ENCODE data around the gene SHISAL2B.
"Not testable (repeated sequence)": the region's sequence is repeated elsewhere in the genome, so short reads cannot be mapped to it uniquely, and the experiment has no call there.

Gene SHISAL2B

DNA sequence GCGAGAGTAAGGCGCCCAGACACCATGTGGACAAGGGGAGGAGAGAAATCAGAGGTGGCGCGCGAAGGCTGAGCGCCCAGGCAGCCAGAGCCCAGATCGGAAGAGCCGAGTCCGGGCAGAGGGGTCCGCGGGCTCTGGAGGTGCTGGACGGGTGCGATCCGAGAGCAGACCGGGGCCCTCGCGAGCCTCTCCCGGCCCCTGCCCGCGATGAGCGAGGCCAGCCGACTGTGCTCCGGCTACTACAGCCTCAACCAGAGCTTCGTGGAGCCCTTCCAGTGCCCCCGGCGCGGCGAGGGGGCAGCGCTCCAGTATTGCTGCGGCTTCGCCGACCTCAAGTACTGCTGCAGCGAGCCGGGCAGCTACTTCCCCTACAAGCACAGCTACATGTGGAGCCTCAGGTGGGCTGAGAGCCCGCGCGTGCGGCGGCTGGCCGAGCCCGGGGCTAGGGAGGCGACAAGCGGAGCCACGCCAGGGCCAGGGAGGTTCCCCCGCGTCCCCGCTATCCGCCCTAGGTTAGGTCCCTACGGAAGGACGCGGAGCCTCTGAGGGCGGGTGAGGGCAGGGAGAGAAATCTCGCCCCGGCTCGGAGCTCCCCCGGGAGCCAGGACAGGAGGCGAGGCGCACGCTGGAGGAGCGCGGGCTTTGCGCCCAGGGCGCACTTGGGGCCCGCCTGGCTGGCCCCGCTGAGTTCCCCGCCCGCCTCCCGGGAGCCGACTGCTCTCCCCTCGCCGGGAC, at the start of gene SHISAL2B:
TSS of gene SHISAL2B (plus strand) at position 87 of the 735 bp plus-strand sequence. CDS start at position 208, 121 bp downstream.
- no peak for DNase-seq

DNA sequence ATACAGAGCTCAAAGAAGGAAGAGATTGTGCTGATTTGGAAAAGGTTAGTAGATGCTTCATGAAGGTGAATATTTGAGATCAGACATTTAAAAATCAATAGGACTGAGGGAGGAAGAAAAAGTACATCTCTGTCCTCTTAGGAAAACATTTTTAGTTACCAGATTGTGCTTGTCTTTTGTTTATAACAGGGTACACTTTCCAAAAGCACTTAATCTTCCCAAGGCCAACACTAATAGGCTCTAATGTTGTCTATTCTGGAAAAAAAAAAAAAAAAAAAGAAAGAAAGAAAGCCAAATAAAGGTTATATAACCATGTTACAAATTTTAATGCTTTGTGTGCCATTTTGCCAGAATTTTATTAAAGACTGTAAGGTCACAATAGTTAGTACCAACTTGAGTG, 45.5 kb upstream of the SHISAL2B start:
- DNase-seq: no peak

GRCh38 chr5:64646169-64646568, 44.1 kb upstream of the SHISAL2B start:
- DNase-seq: no peak

- DNase-seq: no peak
Observed at GRCh38 chr5:64649512-64649911, 40.8 kb upstream of the SHISAL2B start.

DNA sequence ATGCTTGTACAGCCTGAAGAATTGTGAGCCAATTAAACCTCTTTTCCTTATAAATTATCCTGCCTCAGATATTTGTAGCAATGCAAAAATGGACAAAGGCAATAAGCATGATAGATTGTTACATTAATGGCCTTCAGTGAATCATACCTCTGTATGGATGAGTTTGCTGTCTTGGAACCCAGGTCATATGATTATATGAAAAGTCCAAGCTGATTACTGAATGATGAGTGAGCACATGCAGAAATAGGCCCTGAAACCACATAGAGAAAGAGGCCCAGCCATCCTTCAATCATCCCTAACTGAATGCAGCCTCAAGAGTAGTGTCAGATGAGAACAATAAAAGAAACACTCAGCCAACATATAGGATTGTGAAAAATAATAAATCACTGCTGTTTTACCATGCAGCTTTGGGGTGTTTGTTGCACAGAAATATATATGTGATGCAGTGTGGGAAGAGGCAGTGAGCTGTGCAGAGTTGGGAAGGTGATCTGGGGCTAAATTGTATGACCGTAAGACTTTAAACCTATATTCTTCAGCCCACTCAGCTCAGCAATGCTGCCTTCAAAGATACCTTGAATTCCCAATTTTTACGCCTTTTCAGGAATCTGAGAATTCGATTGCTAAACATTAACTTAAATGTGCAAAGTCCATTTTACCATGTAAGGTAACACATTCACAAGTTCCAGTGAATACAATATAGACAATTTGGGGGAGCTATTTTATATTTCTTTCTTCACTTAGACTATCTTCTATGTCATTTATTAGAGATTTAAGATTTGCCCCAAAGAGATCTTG, 36.3 kb upstream of the SHISAL2B start:
- no peak for DNase-seq

DNA sequence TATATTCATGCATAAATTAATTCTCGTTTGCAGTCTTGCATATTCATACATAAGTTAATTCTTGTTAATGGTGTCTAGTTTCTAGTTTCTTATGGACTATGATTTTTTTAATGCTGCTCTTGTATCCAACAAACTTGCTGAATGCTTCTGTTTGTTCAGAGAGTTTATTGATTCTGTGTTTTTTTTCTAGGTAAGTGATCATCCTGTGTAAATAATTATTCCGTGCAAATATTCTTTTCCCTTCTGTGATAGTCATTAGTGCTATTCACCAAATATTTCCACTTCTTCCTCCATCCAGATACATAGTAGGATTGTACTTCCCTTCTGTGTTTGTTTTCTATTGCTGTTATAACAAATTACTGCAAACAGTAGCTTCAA, 35.8 kb upstream of the SHISAL2B start:
- DNase-seq: no peak

DNA sequence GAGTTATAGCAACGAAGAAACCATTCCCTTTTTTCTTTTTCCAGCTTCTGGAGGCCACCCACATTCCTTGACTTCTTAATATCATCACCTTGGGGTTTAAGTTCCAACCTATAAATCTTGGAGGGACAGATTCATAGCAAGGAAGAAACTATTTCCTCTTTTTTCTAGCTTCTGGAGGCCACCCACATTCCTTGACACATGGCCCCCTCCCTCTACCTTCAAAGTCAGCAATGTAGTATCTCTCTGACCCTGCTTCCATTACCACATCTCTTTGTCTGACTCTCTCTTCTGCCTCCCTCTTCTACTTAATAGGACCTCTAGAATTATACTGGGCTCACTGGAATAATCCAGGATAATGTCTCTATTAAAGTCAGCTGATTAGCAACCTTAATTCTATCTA, 34.7 kb upstream of the SHISAL2B start:
- no peak for DNase-seq

- no peak for DNase-seq
Observed at GRCh38 chr5:64659289-64659688, 31.0 kb upstream of the SHISAL2B start.

- DNase-seq: not testable (repeated sequence)
Observed at GRCh38 chr5:64663181-64663580, 27.1 kb upstream of the SHISAL2B start.

DNA sequence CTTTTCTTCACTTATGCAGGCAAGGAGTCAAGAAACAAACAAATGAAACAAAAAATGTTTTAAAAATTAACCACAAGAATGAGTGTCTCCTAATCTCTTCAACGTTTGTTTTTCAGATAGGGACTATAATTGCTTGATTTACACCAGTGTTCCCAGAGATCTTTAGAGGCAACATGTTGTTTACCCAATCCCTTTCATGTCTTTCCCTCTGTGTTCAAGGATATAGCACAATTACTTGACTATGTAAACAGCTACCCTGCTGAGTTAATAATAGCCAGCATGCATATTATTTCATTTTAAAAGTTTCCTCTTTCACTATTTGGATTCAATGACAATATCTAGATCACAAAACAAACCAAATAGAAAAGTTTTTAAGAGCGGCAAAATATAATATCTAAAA, 25.1 kb upstream of the SHISAL2B start:
- no peak for DNase-seq

DNA sequence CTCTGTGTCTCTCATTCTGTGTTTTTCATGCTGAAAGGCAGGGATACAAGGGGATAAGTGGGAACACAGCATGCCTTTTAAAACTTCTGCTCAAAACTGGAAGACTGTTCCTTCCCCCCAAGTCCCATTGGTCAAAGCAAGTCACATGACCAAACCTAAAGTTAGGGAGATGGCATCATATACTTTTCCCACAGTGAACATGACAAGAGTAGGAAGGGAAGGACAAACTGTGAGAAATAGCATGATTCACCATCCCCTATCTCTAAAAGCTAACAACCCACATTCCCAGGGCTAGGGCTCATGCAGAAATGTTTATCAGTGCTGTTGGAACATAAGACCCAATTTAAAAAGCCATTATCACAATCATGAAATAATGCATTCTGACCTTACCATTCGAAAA, 24.2 kb upstream of the SHISAL2B start:
- no peak for DNase-seq

GRCh38 chr5:64667068-64667467, 23.2 kb upstream of the SHISAL2B start:
- DNase-seq: no peak

GRCh38 chr5:64670277-64670676, 20.0 kb upstream of the SHISAL2B start:
- no peak for DNase-seq

- no peak for DNase-seq
Observed at GRCh38 chr5:64671678-64672077, 18.6 kb upstream of the SHISAL2B start.

DNA sequence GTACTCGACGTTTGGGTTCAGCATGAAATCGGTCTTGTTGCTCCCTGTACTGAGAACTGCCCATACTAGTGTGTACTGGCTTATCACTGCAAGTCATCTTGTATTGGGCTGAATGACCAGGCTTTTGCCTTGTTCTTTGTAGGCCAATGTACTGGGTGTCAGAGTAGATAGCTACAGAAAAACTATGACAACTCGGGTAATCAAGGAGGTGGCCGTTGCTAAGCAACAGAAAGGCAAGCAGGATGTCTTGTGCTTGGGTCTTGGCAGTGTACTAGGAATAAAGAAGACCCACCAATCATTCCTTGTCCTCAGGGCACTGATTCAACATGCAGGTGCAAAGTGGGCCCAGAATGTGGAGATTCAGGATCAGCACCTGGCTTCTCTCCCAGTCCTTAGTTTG, 11.9 kb upstream of the SHISAL2B start:
- no peak for DNase-seq

GRCh38 chr5:64680289-64680688, 10.0 kb upstream of the SHISAL2B start:
- no peak for DNase-seq

GRCh38 chr5:64682608-64683007, 7.7 kb upstream of the SHISAL2B start:
- no peak for DNase-seq

GRCh38 chr5:64685866-64686265, 4.4 kb upstream of the SHISAL2B start:
- DNase-seq: no peak

- no peak for DNase-seq
Observed at GRCh38 chr5:64688391-64688790, 1.9 kb upstream of the SHISAL2B start.

DNA sequence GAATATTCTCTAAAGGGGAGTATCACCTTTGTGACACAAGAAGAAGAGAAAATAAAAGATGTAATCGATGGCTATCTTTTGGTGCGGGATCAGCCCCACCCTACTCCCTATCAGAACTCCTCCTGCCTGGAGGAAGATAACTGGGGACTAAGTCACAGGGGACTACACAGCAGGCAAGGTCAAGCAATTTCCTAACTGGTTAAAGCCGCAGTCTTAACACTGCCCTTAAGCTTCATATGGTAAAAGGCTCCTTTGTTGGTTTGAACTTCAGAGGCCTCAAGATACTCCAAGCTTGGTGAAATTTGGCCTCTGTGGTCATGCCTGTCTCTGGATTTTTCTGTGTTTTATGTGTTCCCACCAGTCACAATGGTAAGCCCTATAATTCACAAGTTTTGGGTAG, 1.3 kb upstream of the SHISAL2B start:
- no peak for DNase-seq

DNA sequence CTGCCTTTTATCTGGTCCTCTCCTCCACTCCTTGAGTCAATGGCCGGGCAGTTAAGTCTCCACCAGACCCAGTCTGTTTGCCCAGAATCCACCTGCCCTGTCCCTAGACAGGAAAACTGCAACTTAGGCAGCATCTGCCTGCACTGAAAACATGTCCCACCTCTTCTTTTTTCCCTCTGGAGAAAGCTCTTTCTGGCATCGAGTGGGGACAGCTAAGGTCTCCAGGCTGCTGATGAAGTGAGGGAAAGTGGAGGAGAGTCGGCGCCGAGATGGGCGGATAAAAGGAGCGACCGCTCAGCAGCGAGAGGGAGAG, 243 bp upstream of the SHISAL2B start:
- DNase-seq: no peak

GRCh38 chr5:64691291-64691690, 988 bp downstream of the SHISAL2B start:
- no peak for DNase-seq

GRCh38 chr5:64693636-64694035, 3.3 kb downstream of the SHISAL2B start:
- DNase-seq: no peak

DNA sequence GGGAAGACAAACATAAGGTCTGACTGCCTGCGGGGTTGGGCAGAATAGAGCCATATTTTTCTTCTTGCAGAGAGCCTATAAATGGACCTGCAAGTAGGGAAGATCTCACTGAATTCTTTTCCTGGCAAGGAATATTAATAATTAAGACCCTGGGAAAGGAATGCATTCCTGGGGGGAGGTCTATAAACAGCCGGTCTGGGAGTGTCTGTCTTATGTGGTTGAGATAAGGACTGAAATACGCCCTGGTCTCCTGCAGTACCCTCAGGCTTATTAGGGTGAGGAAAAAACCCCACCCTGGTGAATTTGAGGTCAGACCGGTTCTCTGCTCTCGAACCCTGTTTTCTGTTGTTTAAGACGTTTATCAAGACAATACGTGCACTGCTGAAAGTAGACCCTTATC, 6.1 kb downstream of the SHISAL2B start:
- DNase-seq: not testable (repeated sequence)

GRCh38 chr5:64700765-64701164, 10.5 kb downstream of the SHISAL2B start:
- no peak for DNase-seq
